Stimulated activated effector memory CD8-positive, alpha-beta T cell treated with anti-CD3 and anti-CD28 coated beads, Interleukin-12 subunit alpha, Interleukin-12 subunit beta, amount 100 ng/mL, for 72 hours (primary cell): ENCODE results near the gene PGM1.

ENCODE experiments used
- ATAC-seq: fragments of 150-1000 bp; cut with Tn5 transposase; 2 replicates; pipeline ENCODE4 v1.10.0; 2021
- DNase-seq, 2 donors: peaks; one replicate each; pipeline ENCODE4 v3.0.0; 2021 to 2022; ENCODE audit warnings: low spot score in 2 of 2
- H3K27ac Mint-ChIP-seq: one replicate; pipeline ENCODE4 v1.8.0; 2022; ENCODE audit warnings: mild to moderate bottlenecking, mixed read lengths
- H3K36me3 Mint-ChIP-seq: one replicate; pipeline ENCODE4 v1.8.0; 2022; ENCODE audit warnings: mild to moderate bottlenecking, mixed read lengths
- H3K4me1 Mint-ChIP-seq: one replicate; pipeline ENCODE4 v1.8.0; 2022; ENCODE audit warnings: mixed read lengths
- H3K4me3 Mint-ChIP-seq: one replicate; pipeline ENCODE4 v1.8.0; 2022; ENCODE audit warnings: mild to moderate bottlenecking, mixed read lengths
- H3K9me3 Mint-ChIP-seq: one replicate; pipeline ENCODE4 v1.8.0; 2022; ENCODE audit warnings: mixed read lengths

The PGM1 gene

DNA sequence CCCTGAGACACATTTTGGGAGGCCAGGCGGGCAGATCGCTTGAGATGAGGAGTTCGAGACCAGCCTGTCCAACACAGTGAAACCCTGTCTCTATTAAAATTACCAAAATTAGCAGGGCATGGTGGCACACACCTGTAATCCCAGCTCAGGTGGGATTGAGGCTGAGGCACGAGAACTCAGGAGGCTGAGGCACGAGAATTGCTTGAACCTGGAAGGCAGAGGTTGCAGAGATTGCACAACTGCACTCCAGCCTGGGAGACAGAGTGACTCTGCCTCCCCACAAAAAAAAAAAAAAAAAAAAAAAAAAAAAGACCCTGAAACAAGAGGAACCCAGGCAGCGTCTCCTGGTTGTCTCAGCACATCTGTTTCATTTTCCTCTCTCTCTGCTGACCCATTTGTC is 24.2 kb downstream of the PGM1 start:
- no peaks in the 10 kb centered on the region for H3K4me1 Mint-ChIP-seq
- H3K9me3 Mint-ChIP-seq, result no peaks in the 10 kb centered on the region
- DNase-seq (no peak), ATAC-seq (no peak)
- peaks cover 5% of the 10 kb centered on the region for H3K36me3 Mint-ChIP-seq
- H3K27ac Mint-ChIP-seq, result no peak overlapping the region
- no peak overlapping the region for H3K4me3 Mint-ChIP-seq

DNA sequence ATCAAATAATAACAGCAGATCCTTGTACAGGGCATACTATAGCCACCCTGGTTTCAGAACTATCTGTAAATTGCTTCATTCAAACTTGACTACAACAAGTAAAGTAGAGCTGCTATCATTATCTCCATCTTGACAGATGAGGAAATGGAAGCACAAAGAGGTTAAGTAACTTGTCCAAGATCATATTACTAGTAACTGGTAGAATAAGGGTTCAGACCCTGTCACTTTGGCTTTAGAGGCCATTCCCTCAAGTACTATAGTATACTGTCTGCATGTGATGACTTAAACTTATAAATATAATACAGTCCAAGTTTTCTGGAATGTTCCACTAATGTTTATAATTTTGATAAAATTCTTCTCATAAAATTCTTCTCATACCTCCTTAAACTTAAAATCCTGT is 24.8 kb downstream of the PGM1 start:
- no peak overlapping the region for H3K4me3 Mint-ChIP-seq
- H3K27ac Mint-ChIP-seq, result no peak overlapping the region
- DNase-seq, result no peak

DNA sequence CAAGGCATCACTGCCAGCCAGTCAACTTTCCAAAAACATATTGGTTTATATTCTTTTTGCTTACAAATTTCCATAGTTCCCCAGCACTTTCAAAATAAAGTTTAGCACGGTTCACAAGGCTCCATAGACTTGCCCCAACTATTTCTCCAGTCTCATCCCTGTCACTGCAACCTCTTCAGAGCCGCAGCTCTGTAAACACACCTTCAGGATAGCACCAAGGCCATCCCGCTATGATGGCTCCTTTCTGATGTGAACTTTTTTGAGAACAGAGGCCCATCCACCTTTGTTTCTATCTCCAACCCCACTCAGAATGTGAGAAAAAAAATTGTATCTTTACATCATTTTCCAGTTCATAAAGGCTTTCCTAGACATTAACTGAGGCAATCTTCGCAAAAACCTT is 26.3 kb downstream of the PGM1 start:
- no peak overlapping the region for H3K4me3 Mint-ChIP-seq
- H3K36me3 Mint-ChIP-seq, result peaks cover 5% of the 10 kb centered on the region
- DNase-seq (no peak), ATAC-seq (no peak)
- H3K27ac Mint-ChIP-seq, result no peak overlapping the region
- H3K4me1 Mint-ChIP-seq, result peaks cover 5% of the 10 kb centered on the region
- no peaks in the 10 kb centered on the region for H3K9me3 Mint-ChIP-seq

More for the DNA sequence above, 24.8 kb downstream of the PGM1 start:
- no peak for ATAC-seq
- peaks cover 5% of the 10 kb centered on the region for H3K36me3 Mint-ChIP-seq
- no peaks in the 10 kb centered on the region for H3K9me3 Mint-ChIP-seq
- no peaks in the 10 kb centered on the region for H3K4me1 Mint-ChIP-seq

DNA sequence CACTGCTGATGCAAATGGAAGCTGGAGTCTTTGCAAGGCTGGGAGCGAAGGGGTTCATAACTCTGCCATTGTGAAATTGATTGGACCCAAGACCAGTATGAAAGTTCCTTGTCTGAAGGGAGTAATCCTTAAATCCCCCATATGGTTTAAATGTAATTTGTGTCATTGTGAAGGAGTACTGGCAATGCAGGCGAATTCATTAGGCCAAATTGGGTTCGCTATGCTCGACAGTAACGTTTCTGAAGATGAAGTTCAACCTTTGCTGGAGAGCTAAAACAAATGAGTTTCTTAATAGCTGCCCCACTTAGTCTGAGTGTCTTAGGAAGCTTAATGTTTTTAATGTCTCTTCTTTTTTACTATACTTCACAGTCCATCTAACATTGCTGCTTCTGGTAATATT is 27.5 kb downstream of the PGM1 start:
- peaks cover 5% of the 10 kb centered on the region for H3K36me3 Mint-ChIP-seq
- H3K9me3 Mint-ChIP-seq, result no peaks in the 10 kb centered on the region
- no peak overlapping the region for H3K27ac Mint-ChIP-seq
- DNase-seq, result no peak
- peaks cover 5% of the 10 kb centered on the region for H3K4me1 Mint-ChIP-seq
- no peak overlapping the region for H3K4me3 Mint-ChIP-seq
- ATAC-seq, result no peak

- H3K36me3 Mint-ChIP-seq, result peaks cover 5% of the 10 kb centered on the region
- no peak overlapping the region for H3K4me3 Mint-ChIP-seq
- H3K9me3 Mint-ChIP-seq, result no peaks in the 10 kb centered on the region
Observed at GRCh38 chr1:63621075-63621474, 27.9 kb downstream of the PGM1 start.

GRCh38 chr1:63621698-63622097 is 28.5 kb downstream of the PGM1 start:
- no peak overlapping the region for H3K4me3 Mint-ChIP-seq
- peaks cover 5% of the 10 kb centered on the region for H3K36me3 Mint-ChIP-seq
- H3K27ac Mint-ChIP-seq, result no peak overlapping the region
- ATAC-seq (no peak), DNase-seq (no peak)
- H3K4me1 Mint-ChIP-seq, result peaks cover 5% of the 10 kb centered on the region
- no peaks in the 10 kb centered on the region for H3K9me3 Mint-ChIP-seq

More at GRCh38 chr1:63621075-63621474, 27.9 kb downstream of the PGM1 start:
- ATAC-seq (no peak), DNase-seq (no peak)
- H3K27ac Mint-ChIP-seq, result no peak overlapping the region
- peaks cover 5% of the 10 kb centered on the region for H3K4me1 Mint-ChIP-seq

DNA sequence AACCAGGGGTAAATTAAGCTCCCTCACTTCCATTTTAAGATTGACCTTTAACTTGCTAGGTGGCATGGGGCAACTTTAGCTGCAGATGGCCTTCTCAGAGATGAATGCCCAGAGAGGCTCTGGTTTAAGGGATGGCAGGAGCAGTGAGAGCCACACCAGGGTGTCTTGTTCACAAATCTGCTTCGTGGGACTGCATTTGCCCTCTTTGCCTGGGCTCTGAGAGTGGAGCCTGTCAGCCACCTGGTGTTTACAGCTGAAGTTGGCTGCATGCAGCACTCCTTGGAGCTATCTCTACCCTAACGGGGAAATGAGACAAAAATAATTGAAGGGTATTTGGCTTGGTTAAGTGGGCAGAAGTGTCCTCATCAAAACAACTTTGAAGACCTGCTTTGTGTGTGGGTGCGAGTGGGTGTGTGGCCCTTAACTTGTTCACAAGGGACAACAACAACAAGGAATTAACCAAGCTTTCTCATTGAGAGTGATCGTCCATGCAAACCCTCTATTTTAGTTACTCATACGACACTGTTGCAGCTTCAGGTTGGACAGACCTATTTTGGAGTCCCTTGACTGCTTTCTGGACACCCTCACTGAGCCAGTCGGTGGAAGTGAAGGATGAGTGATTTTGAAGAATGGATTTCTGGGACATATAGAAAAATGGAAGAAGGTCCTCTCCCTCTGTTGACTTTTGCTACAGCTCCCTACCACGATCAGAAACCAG is 29.8 kb downstream of the PGM1 start:
- H3K27ac Mint-ChIP-seq, result no peak overlapping the region
- no peak for DNase-seq
- peaks cover 4% of the 10 kb centered on the region for H3K36me3 Mint-ChIP-seq
- no peak for ATAC-seq
- no peak overlapping the region for H3K4me3 Mint-ChIP-seq
- no peaks in the 10 kb centered on the region for H3K9me3 Mint-ChIP-seq
- peaks cover 8% of the 10 kb centered on the region for H3K4me1 Mint-ChIP-seq

DNA sequence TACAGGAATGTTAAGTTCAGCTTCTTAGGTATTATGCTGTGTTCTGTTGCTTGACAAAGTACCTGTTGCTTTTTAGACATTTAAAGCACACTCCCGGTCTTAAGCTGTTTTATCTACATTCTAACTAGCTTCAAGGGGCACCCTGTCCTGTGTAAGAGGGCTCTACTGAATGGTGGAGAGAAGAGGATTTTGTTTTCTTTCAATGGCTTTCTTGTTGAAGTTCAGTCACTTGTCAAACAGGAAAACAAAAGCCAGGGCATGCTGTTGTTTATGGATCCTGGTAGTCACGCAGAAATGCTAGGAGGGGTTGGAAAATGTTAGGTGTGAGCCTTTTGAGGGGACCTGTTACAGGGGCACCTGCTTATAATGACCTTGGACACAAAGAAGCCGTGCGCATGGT is 30.7 kb downstream of the PGM1 start:
- H3K36me3 Mint-ChIP-seq, result peaks cover 7% of the 10 kb centered on the region

GRCh38 chr1:63624911-63625310 is 31.7 kb downstream of the PGM1 start:
- ATAC-seq (no peak), DNase-seq (no peak)
- no peaks in the 10 kb centered on the region for H3K9me3 Mint-ChIP-seq
- H3K36me3 Mint-ChIP-seq, result peaks cover 17% of the 10 kb centered on the region
- peaks cover 12% of the 10 kb centered on the region for H3K4me1 Mint-ChIP-seq
- no peak overlapping the region for H3K4me3 Mint-ChIP-seq
- H3K27ac Mint-ChIP-seq, result no peak overlapping the region

More for the DNA sequence above, 30.7 kb downstream of the PGM1 start:
- no peak for ATAC-seq
- Mint-ChIP-seq H3K4me3 (no peak overlapping the region), H3K9me3 (no peaks in the 10 kb centered on the region), H3K4me1 (peaks cover 12% of the 10 kb centered on the region), H3K27ac (no peak overlapping the region)
- DNase-seq, result no peak

- DNase-seq (no peak), ATAC-seq (no peak)
- Mint-ChIP-seq H3K36me3 (peaks cover 30% of the 10 kb centered on the region), H3K4me3 (no peak overlapping the region), H3K9me3 (no peaks in the 10 kb centered on the region), H3K4me1 (peaks cover 12% of the 10 kb centered on the region), H3K27ac (no peak overlapping the region)
Observed at GRCh38 chr1:63626222-63626621, 33.0 kb downstream of the PGM1 start.

- peaks cover 12% of the 10 kb centered on the region for H3K4me1 Mint-ChIP-seq
Observed at GRCh38 chr1:63628607-63629006, 35.4 kb downstream of the PGM1 start.

DNA sequence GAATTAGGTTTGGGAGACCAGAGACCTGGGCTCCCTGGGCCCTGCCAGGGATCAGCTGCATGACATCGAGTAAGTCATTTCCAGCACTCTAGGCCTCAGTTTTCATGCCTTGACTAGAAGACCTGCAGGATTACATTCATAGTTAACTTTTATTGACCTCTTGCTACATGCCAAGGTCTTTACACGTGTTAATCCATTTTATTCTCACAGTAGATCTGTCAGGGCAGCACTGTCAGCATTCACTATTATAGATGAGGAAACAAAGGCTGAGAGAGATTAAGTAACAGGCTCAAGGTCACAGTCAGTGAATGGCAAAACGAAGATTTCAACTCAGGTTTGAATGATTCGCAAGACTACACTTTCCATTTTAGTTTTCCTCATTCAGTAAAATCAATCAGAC is 37.0 kb downstream of the PGM1 start:
- Mint-ChIP-seq H3K9me3 (no peaks in the 10 kb centered on the region), H3K27ac (no peak overlapping the region), H3K4me3 (no peak overlapping the region), H3K4me1 (peaks cover 7% of the 10 kb centered on the region), H3K36me3 (peaks cover 61% of the 10 kb centered on the region)
- ATAC-seq, result no peak
- DNase-seq, result no peak

More at GRCh38 chr1:63628607-63629006, 35.4 kb downstream of the PGM1 start:
- H3K27ac Mint-ChIP-seq, result no peak overlapping the region
- ATAC-seq (no peak), DNase-seq (no peak)
- H3K36me3 Mint-ChIP-seq, result peaks cover 50% of the 10 kb centered on the region
- no peaks in the 10 kb centered on the region for H3K9me3 Mint-ChIP-seq
- H3K4me3 Mint-ChIP-seq, result no peak overlapping the region

GRCh38 chr1:63630666-63631065 is 37.5 kb downstream of the PGM1 start:
- Mint-ChIP-seq H3K36me3 (peaks cover 64% of the 10 kb centered on the region), H3K4me1 (peaks cover 7% of the 10 kb centered on the region), H3K27ac (no peak overlapping the region), H3K4me3 (no peak overlapping the region), H3K9me3 (no peaks in the 10 kb centered on the region)
- no peak for ATAC-seq
- no peak for DNase-seq

DNA sequence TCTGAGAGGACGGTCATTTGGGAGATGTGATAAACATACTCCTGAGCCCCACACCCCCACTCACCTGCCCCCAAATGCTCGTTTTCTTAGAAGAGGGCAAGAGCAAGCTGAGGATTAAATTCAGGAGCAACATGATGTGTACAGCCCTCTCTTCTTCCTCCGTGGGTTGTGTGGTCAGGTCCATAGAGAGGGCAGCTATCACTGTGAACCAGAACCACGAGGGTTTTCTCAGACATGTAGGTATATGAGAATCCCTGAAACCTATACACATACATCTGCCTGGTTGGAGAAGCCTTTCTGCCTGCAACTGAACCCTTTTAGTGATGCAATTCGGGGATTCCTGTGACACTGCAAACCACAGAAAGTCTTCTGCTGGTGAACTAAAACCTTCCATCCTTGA is 38.9 kb downstream of the PGM1 start:
- Mint-ChIP-seq H3K9me3 (no peaks in the 10 kb centered on the region), H3K4me3 (no peak overlapping the region), H3K27ac (no peak overlapping the region), H3K4me1 (peaks cover 7% of the 10 kb centered on the region), H3K36me3 (peaks cover 75% of the 10 kb centered on the region)
- ATAC-seq (no peak), DNase-seq (no peak)

- Mint-ChIP-seq H3K27ac (no peak overlapping the region), H3K4me3 (no peak overlapping the region), H3K4me1 (peaks cover under 1% of the 10 kb centered on the region), H3K36me3 (peaks cover 81% of the 10 kb centered on the region), H3K9me3 (no peaks in the 10 kb centered on the region)
- no peak for DNase-seq
- ATAC-seq, result no peak
Observed at GRCh38 chr1:63633281-63633680, 40.1 kb downstream of the PGM1 start.

DNA sequence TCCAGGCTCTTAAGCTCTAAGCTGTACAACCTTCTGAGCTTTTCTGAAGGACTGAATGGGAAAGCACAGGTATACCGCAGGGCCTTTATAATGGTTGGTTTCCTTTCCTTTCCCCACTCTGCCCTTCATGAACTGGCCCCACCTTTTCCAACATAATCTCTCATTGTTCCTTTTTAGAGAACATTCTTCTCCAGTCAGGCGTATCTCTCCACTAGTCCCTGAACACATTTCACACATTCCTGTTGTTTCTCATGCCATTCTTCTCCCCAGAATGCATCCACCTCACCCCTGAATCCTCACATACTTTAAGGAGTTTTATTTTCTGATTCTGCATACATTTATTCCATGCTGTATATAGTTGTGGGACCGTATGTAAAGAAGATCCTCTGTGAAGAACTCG is 41.3 kb downstream of the PGM1 start:
- Mint-ChIP-seq H3K27ac (no peak overlapping the region), H3K4me1 (no peaks in the 10 kb centered on the region), H3K9me3 (no peaks in the 10 kb centered on the region), H3K4me3 (no peak overlapping the region), H3K36me3 (peaks cover 86% of the 10 kb centered on the region)
- no peak for ATAC-seq
- DNase-seq, result no peak
